ENCODE measurements around the gene RGS3.

The RGS3 gene

GRCh38 chr9:113503613-113504211 lies 40.2 kb downstream of the RGS3 start:
- Mint-ChIP-seq H3K27me3 (ENCODE audit: low read depth, poor library complexity) (peaks cover 25% of the 10 kb centered on the region), H3K4me3 (no peak overlapping the region), H3K36me3 (ENCODE audit: low read depth) (peaks cover 4% of the 10 kb centered on the region), H3K9me3 (no peaks in the 10 kb centered on the region), H3K27ac (peak overlapping the region; percentile 43), H3K4me1 (peaks cover 72% of the 10 kb centered on the region)
- TF ChIP-seq CTCF (IDR thresholded peaks at IDR 0.05), result no peak
- no peak for DNase-seq

- H3K9me3 Mint-ChIP-seq, result no peaks in the 10 kb centered on the region
- no peak for DNase-seq
- H3K27me3 Mint-ChIP-seq (ENCODE audit: low read depth, poor library complexity), result peaks cover 31% of the 10 kb centered on the region
- peaks cover 77% of the 10 kb centered on the region for H3K4me1 Mint-ChIP-seq
- peaks cover 5% of the 10 kb centered on the region for H3K36me3 Mint-ChIP-seq (ENCODE audit: low read depth)
- no peak overlapping the region for H3K27ac Mint-ChIP-seq
- no peak for TF ChIP-seq CTCF (IDR thresholded peaks at IDR 0.05)
- H3K4me3 Mint-ChIP-seq, result no peak overlapping the region
These were observed 41.4 kb downstream of the RGS3 start for GRCh38 chr9:113504725-113505590.

- Mint-ChIP-seq H3K9me3 (no peaks in the 10 kb centered on the region), H3K36me3 (ENCODE audit: low read depth) (peaks cover 5% of the 10 kb centered on the region), H3K27ac (peak overlapping the region; percentile 66), H3K4me1 (peaks cover 73% of the 10 kb centered on the region), H3K4me3 (peak overlapping the region; percentile 7), H3K27me3 (ENCODE audit: low read depth, poor library complexity) (peaks cover 27% of the 10 kb centered on the region)
- TF ChIP-seq CTCF (IDR thresholded peaks at IDR 0.05), result no peak
- peak; percentile 50 for DNase-seq
These were observed 42.6 kb downstream of the RGS3 start for GRCh38 chr9:113506090-113506589.

GRCh38 chr9:113507256-113507655 lies 43.7 kb downstream of the RGS3 start:
- no peak for DNase-seq
- peaks cover 5% of the 10 kb centered on the region for H3K36me3 Mint-ChIP-seq (ENCODE audit: low read depth)
- H3K27me3 Mint-ChIP-seq (ENCODE audit: low read depth, poor library complexity), result peaks cover 20% of the 10 kb centered on the region
- TF ChIP-seq CTCF (IDR thresholded peaks at IDR 0.05), result no peak
- no peaks in the 10 kb centered on the region for H3K9me3 Mint-ChIP-seq
- H3K4me3 Mint-ChIP-seq, result no peak overlapping the region
- H3K27ac Mint-ChIP-seq, result no peak overlapping the region
- H3K4me1 Mint-ChIP-seq, result peaks cover 68% of the 10 kb centered on the region

GRCh38 chr9:113508111-113508749 lies 44.7 kb downstream of the RGS3 start:
- DNase-seq, result no peak
- TF ChIP-seq CTCF (IDR thresholded peaks at IDR 0.05), result no peak
- Mint-ChIP-seq H3K36me3 (ENCODE audit: low read depth) (peaks cover 5% of the 10 kb centered on the region), H3K27me3 (ENCODE audit: low read depth, poor library complexity) (peaks cover 20% of the 10 kb centered on the region), H3K4me1 (peaks cover 67% of the 10 kb centered on the region), H3K4me3 (no peak overlapping the region), H3K27ac (no peak overlapping the region), H3K9me3 (no peaks in the 10 kb centered on the region)
